OCI-LY3 (cell line): ENCODE results near the gene MYBPC3.

Source experiments
- H2AFZ ChIP-seq: fragments of 200-600, 300-600 bp; shearing (Covaris generic); 2 replicates; pipeline ENCODE4 v1.6.0; 2014; ENCODE audit warnings: antibody characterized with exemption, low read depth, low read length
- H3K27ac ChIP-seq: fragments of 200-600, 300-600 bp; sonication (generic); 2 replicates; pipeline ENCODE4 v1.5.1; 2014; ENCODE audit warnings: mild to moderate bottlenecking, low read length, moderate library complexity, mixed read lengths
- H3K27me3 ChIP-seq: fragments of 200-600, 300-600 bp; sonication (generic); 2 replicates; pipeline ENCODE4 v1.6.1; 2014; ENCODE audit warnings: low read depth, low read length, mixed read lengths
- H3K36me3 ChIP-seq: fragments of 200-600, 300-600 bp; sonication (generic); replicated peaks from 2 replicates; pipeline ENCODE3; 2014; ENCODE audit warnings: low read depth, low read length, mixed read lengths
- H3K4me1 ChIP-seq: fragments of 300-600, 200-600 bp; sonication (generic); 2 replicates; pipeline ENCODE4 v1.6.1; 2014; ENCODE audit warnings: low read length, mixed read lengths
- H3K4me2 ChIP-seq: fragments of 200-600, 300-600 bp; sonication (generic); 2 replicates; pipeline ENCODE4 v1.6.1; 2014; ENCODE audit warnings: low read length, mixed read lengths
- H3K4me3 ChIP-seq: fragments of 300-600, 200-600 bp; sonication (generic); 2 replicates; pipeline ENCODE4 v1.5.1; 2014; ENCODE audit warnings: antibody characterized with exemption, mild to moderate bottlenecking, low read length, moderate library complexity
- H3K79me2 ChIP-seq: fragments of 300-600, 200-600 bp; shearing (Covaris generic); 2 replicates; pipeline ENCODE4 v1.6.1; 2014; ENCODE audit warnings: mild to moderate bottlenecking, low read length, mixed read lengths
- H3K9ac ChIP-seq: fragments of 300-600, 200-600 bp; shearing (Covaris generic); 2 replicates; pipeline ENCODE4 v1.6.0; 2014; ENCODE audit warnings: mild to moderate bottlenecking, low read length, moderate library complexity
- H3K9me3 ChIP-seq: fragments of 200-600, 300-600 bp; shearing (Covaris generic); 2 replicates; pipeline ENCODE4 v1.6.1; 2014; ENCODE audit warnings: low read length, mixed read lengths; ENCODE audit not compliant: insufficient read depth
- H4K20me1 ChIP-seq: fragments of 200-600, 300-600 bp; sonication (generic); 2 replicates; pipeline ENCODE4 v1.6.1; 2016; ENCODE audit warnings: low read length, mixed read lengths; ENCODE audit not compliant: insufficient read depth
- EZH2phosphoT487 ChIP-seq: fragments of 200-600 bp; shearing (Covaris generic); IDR thresholded peaks from 2 replicates; pipeline ENCODE4 v1.6.1; 2018; ENCODE audit warnings: antibody characterized with exemption, mixed run types, low read depth
- TF ChIP-seq, protein P1 (sequence below): fragments of 200-600, 300-600 bp; sonication (generic); IDR thresholded peaks from 2 replicates; pipeline ENCODE4 v1.5.1; 2014; ENCODE audit warnings: antibody characterized with exemption, low read length, low read depth

The MYBPC3 gene

GRCh38 chr11:47380078-47380477, 27.6 kb upstream of the MYBPC3 start:
- TF ChIP-seq EZH2phosphoT487, result no peak
- TF ChIP-seq, protein P1, sequence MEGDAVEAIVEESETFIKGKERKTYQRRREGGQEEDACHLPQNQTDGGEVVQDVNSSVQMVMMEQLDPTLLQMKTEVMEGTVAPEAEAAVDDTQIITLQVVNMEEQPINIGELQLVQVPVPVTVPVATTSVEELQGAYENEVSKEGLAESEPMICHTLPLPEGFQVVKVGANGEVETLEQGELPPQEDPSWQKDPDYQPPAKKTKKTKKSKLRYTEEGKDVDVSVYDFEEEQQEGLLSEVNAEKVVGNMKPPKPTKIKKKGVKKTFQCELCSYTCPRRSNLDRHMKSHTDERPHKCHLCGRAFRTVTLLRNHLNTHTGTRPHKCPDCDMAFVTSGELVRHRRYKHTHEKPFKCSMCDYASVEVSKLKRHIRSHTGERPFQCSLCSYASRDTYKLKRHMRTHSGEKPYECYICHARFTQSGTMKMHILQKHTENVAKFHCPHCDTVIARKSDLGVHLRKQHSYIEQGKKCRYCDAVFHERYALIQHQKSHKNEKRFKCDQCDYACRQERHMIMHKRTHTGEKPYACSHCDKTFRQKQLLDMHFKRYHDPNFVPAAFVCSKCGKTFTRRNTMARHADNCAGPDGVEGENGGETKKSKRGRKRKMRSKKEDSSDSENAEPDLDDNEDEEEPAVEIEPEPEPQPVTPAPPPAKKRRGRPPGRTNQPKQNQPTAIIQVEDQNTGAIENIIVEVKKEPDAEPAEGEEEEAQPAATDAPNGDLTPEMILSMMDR, result no peak
- no peaks in the 10 kb centered on the region for H3K36me3 ChIP-seq
- H3K4me1 ChIP-seq, result peaks cover 22% of the 10 kb centered on the region
- H4K20me1 ChIP-seq, result no peaks in the 10 kb centered on the region
- H2AFZ ChIP-seq, result no peak overlapping the region
- H3K4me2 ChIP-seq, result no peak overlapping the region
- H3K27me3 ChIP-seq, result no peaks in the 10 kb centered on the region
- no peak overlapping the region for H3K27ac ChIP-seq
- H3K79me2 ChIP-seq, result peaks cover 32% of the 10 kb centered on the region
- H3K4me3 ChIP-seq, result no peak overlapping the region
- H3K9me3 ChIP-seq, result no peaks in the 10 kb centered on the region
- H3K9ac ChIP-seq, result no peak overlapping the region

- Histone ChIP-seq H3K4me3 (peak overlapping the region; percentile 94; the same call in 1 of the 2 replicates), H3K36me3 (no peaks in the 10 kb centered on the region), H3K27ac (no peak overlapping the region), H2AFZ (no peak overlapping the region), H3K79me2 (peaks cover 32% of the 10 kb centered on the region), H3K9me3 (no peaks in the 10 kb centered on the region), H3K27me3 (no peaks in the 10 kb centered on the region), H3K9ac (peak overlapping the region; percentile 98; the same call in 1 of the 2 replicates), H3K4me1 (peaks cover 22% of the 10 kb centered on the region), H3K4me2 (peak overlapping the region; percentile 92), H4K20me1 (no peaks in the 10 kb centered on the region)
- TF ChIP-seq, protein P1, result no peak
- TF ChIP-seq EZH2phosphoT487, result no peak
These were observed 26.8 kb upstream of the MYBPC3 start for GRCh38 chr11:47379317-47379716.

- Histone ChIP-seq H3K27me3 (no peaks in the 10 kb centered on the region), H3K4me2 (peak overlapping the region; percentile 92), H3K79me2 (peaks cover 32% of the 10 kb centered on the region), H3K36me3 (no peaks in the 10 kb centered on the region), H3K4me3 (peak overlapping the region; percentile 94), H3K9me3 (no peaks in the 10 kb centered on the region), H3K9ac (peak overlapping the region; percentile 98), H3K4me1 (peaks cover 22% of the 10 kb centered on the region), H3K27ac (peak overlapping the region; percentile 66), H2AFZ (peak overlapping the region; percentile 12; the same call in 1 of the 2 replicates), H4K20me1 (no peaks in the 10 kb centered on the region)
- TF ChIP-seq, protein P1, result no peak
- no peak for TF ChIP-seq EZH2phosphoT487
These were observed 26.3 kb upstream of the MYBPC3 start for GRCh38 chr11:47378836-47379170.

GRCh38 chr11:47378010-47378835, 25.7 kb upstream of the MYBPC3 start, which contains the start of gene SPI1:
Gene SPI1, minus strand, starts transcription at chr11:47378547. Its CDS starts 194 bp downstream, at chr11:47378353.
- peaks cover 32% of the 10 kb centered on the region for H3K79me2 ChIP-seq
- peak within 1 kb of the TSS; percentile 66 for H3K27ac ChIP-seq
- no peaks in the 10 kb centered on the region for H3K36me3 ChIP-seq
- H3K9ac ChIP-seq, result peak within 1 kb of the TSS; percentile 98
- peak within 1 kb of the TSS; percentile 12; the same call in 1 of the 2 replicates for H2AFZ ChIP-seq
- H3K9me3 ChIP-seq, result no peaks in the 10 kb centered on the region
- peak within 1 kb of the TSS; percentile 94 for H3K4me3 ChIP-seq
- H3K27me3 ChIP-seq, result no peaks in the 10 kb centered on the region
- peaks cover 22% of the 10 kb centered on the region for H3K4me1 ChIP-seq
- no peak for TF ChIP-seq EZH2phosphoT487
- TF ChIP-seq, protein P1, result no peak
- H4K20me1 ChIP-seq, result no peaks in the 10 kb centered on the region
- H3K4me2 ChIP-seq, result peak within 1 kb of the TSS; percentile 92
